Measurements from ENCODE around the gene SPI1. TPM values are rescaled to one million over a fixed set of nuclear protein-coding genes. Genes with fewer than 3 reads are reported as not detected.

The SPI1 gene
- polyA plus RNA-seq, 2 donors = 3.9 to 6.8 TPM

- no peak overlapping the region for H3K4me3 ChIP-seq (ENCODE audit: low read depth in 1 of 2, low read length in 2 of 2)
- no peak overlapping the region for H3K27ac ChIP-seq (ENCODE audit: low read depth in 2 of 2, low read length in 1 of 2)
- peaks cover 0 to 10% of the 10 kb centered on the region in 2 donors for H3K4me1 ChIP-seq (ENCODE audit: control insufficient read depth in 2 of 2, insufficient read depth in 2 of 2, low read length in 1 of 2)
- WGBS, 2 donors = 86 to 93% methylated on average over 6 of the region's 6 CpGs
- peaks cover 15 to 40% of the 10 kb centered on the region in 2 donors for H3K36me3 ChIP-seq (ENCODE audit: control insufficient read depth in 2 of 2, insufficient read depth in 2 of 2, low read length in 1 of 2)
- no peaks in the 10 kb centered on the region for H3K9me3 ChIP-seq (ENCODE audit: control insufficient read depth in 2 of 2, insufficient read depth in 1 of 2, low read depth in 1 of 2, low read length in 1 of 2)
- H3K27me3 ChIP-seq (ENCODE audit: control insufficient read depth in 1 of 2, insufficient read depth in 2 of 2, low read length in 2 of 2) = no peaks in the 10 kb centered on the region
Measured at GRCh38 chr11:47308050-47308823, 70.1 kb downstream of the SPI1 start.

- H3K4me1 ChIP-seq (ENCODE audit: control insufficient read depth in 2 of 2, insufficient read depth in 2 of 2, low read length in 1 of 2) = peaks cover 0 to 10% of the 10 kb centered on the region in 2 donors
- no peak overlapping the region for H3K27ac ChIP-seq (ENCODE audit: low read depth in 2 of 2, low read length in 1 of 2)
- peaks cover 19 to 31% of the 10 kb centered on the region in 2 donors for H3K36me3 ChIP-seq (ENCODE audit: control insufficient read depth in 2 of 2, insufficient read depth in 2 of 2, low read length in 1 of 2)
- no peaks in the 10 kb centered on the region for H3K9me3 ChIP-seq (ENCODE audit: control insufficient read depth in 2 of 2, insufficient read depth in 1 of 2, low read depth in 1 of 2, low read length in 1 of 2)
- 94 to 96% methylated on average over 1 of the region's 1 CpG for WGBS, 2 donors
- no peak overlapping the region for H3K4me3 ChIP-seq (ENCODE audit: low read depth in 1 of 2, low read length in 2 of 2)
- H3K27me3 ChIP-seq (ENCODE audit: control insufficient read depth in 1 of 2, insufficient read depth in 2 of 2, low read length in 2 of 2) = no peaks in the 10 kb centered on the region
Measured at GRCh38 chr11:47306484-47306844, 71.9 kb downstream of the SPI1 start.

- Histone ChIP-seq H3K27me3 (ENCODE audit: control insufficient read depth in 1 of 2, insufficient read depth in 2 of 2, low read length in 2 of 2) (no peaks in the 10 kb centered on the region), H3K4me1 (ENCODE audit: control insufficient read depth in 2 of 2, insufficient read depth in 2 of 2, low read length in 1 of 2) (peaks cover 0 to 10% of the 10 kb centered on the region in 2 donors), H3K4me3 (ENCODE audit: low read depth in 1 of 2, low read length in 2 of 2) (no peak overlapping the region), H3K27ac (ENCODE audit: low read depth in 2 of 2, low read length in 1 of 2) (no peak overlapping the region), H3K9me3 (ENCODE audit: control insufficient read depth in 2 of 2, insufficient read depth in 1 of 2, low read depth in 1 of 2, low read length in 1 of 2) (no peaks in the 10 kb centered on the region), H3K36me3 (ENCODE audit: control insufficient read depth in 2 of 2, insufficient read depth in 2 of 2, low read length in 1 of 2) (peaks cover 19 to 27% of the 10 kb centered on the region in 2 donors)
- WGBS, 2 donors = 66 to 76% methylated on average over 3 of the region's 3 CpGs
Measured at GRCh38 chr11:47305734-47306483, 72.4 kb downstream of the SPI1 start.

Other genes starting within 250 kb of the SPI1 start
- gene ARFGAP2, start 201.7 kb downstream of the SPI1 start, polyA plus RNA-seq = 10 to 100 TPM; 47.7 to 49.6 TPM
- gene PACSIN3, start 192.1 kb downstream of the SPI1 start, polyA plus RNA-seq = 10 to 100 TPM; 54.7 to 55.6 TPM
- 10 to 100 TPM; 41.9 to 54.3 TPM for gene DDB2, start 163.6 kb downstream of the SPI1 start, polyA plus RNA-seq
- 10 to 100 TPM; 10.7 to 14.4 TPM for gene ACP2, start 129.7 kb downstream of the SPI1 start, polyA plus RNA-seq
- gene NR1H3, start 120.6 kb downstream of the SPI1 start, polyA plus RNA-seq = 10 to 100 TPM; 10.9 to 12.0 TPM
- 10 to 100 TPM in 1 of 2 donors, 1 to 10 TPM in 1; 8.2 to 11.0 TPM for gene MADD, start 108.4 kb downstream of the SPI1 start, polyA plus RNA-seq
- under 1 TPM; 0.04 to 0.08 TPM for gene MYBPC3, start 25.8 kb downstream of the SPI1 start, polyA plus RNA-seq
- gene SLC39A13, start 30.0 kb upstream of the SPI1 start, polyA plus RNA-seq = 10 to 100 TPM; 14.3 to 21.1 TPM
- 100 to 1,000 TPM in 1 of 2 donors, 10 to 100 TPM in 1; 90.3 to 137 TPM for gene PSMC3, start 47.9 kb upstream of the SPI1 start, polyA plus RNA-seq
- under 1 TPM; 0.13 to 0.16 TPM for gene RAPSN, start 70.6 kb upstream of the SPI1 start, polyA plus RNA-seq
- gene CELF1, start 174.6 kb upstream of the SPI1 start, polyA plus RNA-seq = 10 to 100 TPM; 18.7 to 24.7 TPM
- gene PTPMT1, start 187.1 kb upstream of the SPI1 start, polyA plus RNA-seq = 10 to 100 TPM; 38.2 to 50.7 TPM
- gene KBTBD4, start 200.4 kb upstream of the SPI1 start, polyA plus RNA-seq = 10 to 100 TPM in 1 of 2 donors, 1 to 10 TPM in 1; 3.6 to 10.2 TPM
- 100 to 1,000 TPM; 126 to 151 TPM for gene NDUFS3, start 200.5 kb upstream of the SPI1 start, polyA plus RNA-seq
- gene FAM180B, start 208.1 kb upstream of the SPI1 start, polyA plus RNA-seq = under 1 TPM in 1 of 2 donors, not detected in 1; 0.02 TPM
- under 1 TPM; 0.28 to 0.47 TPM for gene C1QTNF4, start 215.9 kb upstream of the SPI1 start, polyA plus RNA-seq